ENCODE data around the gene CMTM6. TPM values are rescaled to one million over a fixed set of nuclear protein-coding genes. Genes with fewer than 3 reads are reported as not detected.
"Not testable (repeated sequence)": the region's sequence is repeated elsewhere in the genome, so short reads cannot be mapped to it uniquely, and the experiment has no call there.

Gene CMTM6
- polyA plus RNA-seq, 1 experiment = 22.8 TPM

DNA sequence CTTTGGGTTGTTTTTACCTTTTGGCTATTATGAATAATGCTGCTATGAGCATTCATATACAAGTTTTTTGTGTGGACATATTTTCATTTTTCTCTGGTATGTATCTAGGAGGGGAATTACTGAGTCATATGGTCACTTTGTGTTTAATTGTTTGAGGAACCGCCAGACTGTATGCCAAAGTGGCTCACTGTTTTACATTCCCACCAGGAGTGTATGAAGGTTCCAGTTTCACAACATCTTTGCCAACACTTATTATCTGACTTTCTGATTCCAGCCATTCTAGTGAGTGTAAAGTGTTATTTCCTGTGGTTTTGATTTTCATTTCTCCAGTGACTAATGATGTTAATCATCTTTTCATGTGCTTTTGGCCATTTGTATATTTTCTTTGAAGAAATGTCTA, 59.2 kb downstream of the CMTM6 start:
- ChIA-PET POLR2A (no interaction called here), CTCF (interaction anchor here (1.5 kb wide), 1 partner anchor 24 kb away, joined by 4 read pairs; no protein-coding TSS in a partner anchor)
- Histone ChIP-seq H3K27me3 (ENCODE audit: control insufficient read depth, insufficient read depth, low read length) (no peaks in the 10 kb centered on the region), H3K36me3 (ENCODE audit: control insufficient read depth, insufficient read depth, low read length) (no peaks in the 10 kb centered on the region), H3K4me3 (ENCODE audit: low read depth, low read length) (no peak overlapping the region)
- no peak for DNase-seq (ENCODE audit: low read depth)
- TF ChIP-seq, protein P1, sequence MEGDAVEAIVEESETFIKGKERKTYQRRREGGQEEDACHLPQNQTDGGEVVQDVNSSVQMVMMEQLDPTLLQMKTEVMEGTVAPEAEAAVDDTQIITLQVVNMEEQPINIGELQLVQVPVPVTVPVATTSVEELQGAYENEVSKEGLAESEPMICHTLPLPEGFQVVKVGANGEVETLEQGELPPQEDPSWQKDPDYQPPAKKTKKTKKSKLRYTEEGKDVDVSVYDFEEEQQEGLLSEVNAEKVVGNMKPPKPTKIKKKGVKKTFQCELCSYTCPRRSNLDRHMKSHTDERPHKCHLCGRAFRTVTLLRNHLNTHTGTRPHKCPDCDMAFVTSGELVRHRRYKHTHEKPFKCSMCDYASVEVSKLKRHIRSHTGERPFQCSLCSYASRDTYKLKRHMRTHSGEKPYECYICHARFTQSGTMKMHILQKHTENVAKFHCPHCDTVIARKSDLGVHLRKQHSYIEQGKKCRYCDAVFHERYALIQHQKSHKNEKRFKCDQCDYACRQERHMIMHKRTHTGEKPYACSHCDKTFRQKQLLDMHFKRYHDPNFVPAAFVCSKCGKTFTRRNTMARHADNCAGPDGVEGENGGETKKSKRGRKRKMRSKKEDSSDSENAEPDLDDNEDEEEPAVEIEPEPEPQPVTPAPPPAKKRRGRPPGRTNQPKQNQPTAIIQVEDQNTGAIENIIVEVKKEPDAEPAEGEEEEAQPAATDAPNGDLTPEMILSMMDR (IDR thresholded peaks at IDR 0.05; ENCODE audit: insufficient read depth, low read depth, low read length) = no peak

DNA sequence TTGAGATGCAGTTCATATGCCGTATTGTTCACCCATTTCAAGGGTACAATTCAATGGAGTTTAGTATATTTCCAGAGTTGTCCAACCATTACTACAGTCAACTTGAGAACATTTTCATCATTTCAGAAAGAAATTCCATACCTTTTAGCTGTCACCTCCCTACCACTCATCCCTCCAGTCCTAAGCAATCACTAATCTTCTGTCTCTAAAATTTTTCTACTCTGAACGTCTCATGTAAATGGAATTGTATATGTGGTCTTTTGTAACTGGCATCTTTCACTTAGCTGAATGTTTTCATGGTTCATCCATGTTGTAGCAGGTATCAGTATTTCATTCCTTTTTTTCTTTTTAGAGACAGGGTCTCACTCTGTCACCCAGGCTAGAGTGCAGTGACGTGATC, 59.9 kb downstream of the CMTM6 start:
- POLR2A ChIA-PET = no interaction called here
- H3K27me3 ChIP-seq (ENCODE audit: control insufficient read depth, insufficient read depth, low read length) = no peaks in the 10 kb centered on the region
- no peak for DNase-seq (ENCODE audit: low read depth)
- CTCF ChIA-PET = no interaction called here
- TF ChIP-seq, protein P1 (IDR thresholded peaks at IDR 0.05; ENCODE audit: insufficient read depth, low read depth, low read length) = no peak
- no peaks in the 10 kb centered on the region for H3K36me3 ChIP-seq (ENCODE audit: control insufficient read depth, insufficient read depth, low read length)
- H3K4me3 ChIP-seq (ENCODE audit: low read depth, low read length) = no peak overlapping the region

DNA sequence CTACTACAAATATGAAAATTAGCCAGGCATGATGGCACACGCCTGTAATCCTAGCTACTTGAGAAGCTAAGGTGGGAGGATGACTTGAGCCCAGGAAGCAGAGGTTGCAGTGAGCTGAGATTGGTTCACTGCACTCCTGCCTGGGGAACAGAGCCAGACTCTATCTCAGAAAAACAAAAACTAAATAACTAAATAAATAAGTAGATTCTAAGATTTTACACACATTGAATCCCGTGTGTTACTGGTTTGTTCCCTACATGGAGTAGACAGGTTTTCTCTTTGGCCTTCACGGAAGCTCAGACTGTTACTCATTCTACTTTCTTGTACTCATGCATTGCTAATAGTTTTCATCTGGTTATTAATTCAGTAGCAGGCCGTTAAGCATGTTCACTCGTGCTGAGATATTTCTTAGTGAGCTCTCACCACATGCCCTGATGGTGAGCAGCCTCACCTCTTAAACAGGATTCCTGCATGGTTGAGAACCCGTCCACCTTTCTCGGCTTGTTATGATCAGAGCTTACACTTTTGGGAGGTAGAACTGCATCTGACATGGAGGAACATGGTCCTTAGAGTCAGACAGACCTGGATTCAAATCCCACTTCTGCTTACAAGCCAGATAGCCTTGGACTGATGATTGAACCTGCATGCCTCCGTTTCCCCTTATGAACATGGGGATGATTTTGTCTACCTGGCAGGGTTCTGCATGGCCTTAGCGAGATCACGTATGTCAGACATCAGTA, 61.9 kb downstream of the CMTM6 start:
- TF ChIP-seq, protein P1 (IDR thresholded peaks at IDR 0.05; ENCODE audit: insufficient read depth, low read depth, low read length) = no peak
- POLR2A ChIA-PET = no interaction called here
- CTCF ChIA-PET = interaction anchor here (1.2 to 1.3 kb wide), 3 partner anchors 27 to 44 kb away, joined by 3 to 5 read pairs (median 4); no protein-coding TSS in a partner anchor
- DNase-seq (ENCODE audit: low read depth) = no peak
- Histone ChIP-seq H3K4me3 (ENCODE audit: low read depth, low read length) (no peak overlapping the region), H3K27me3 (ENCODE audit: control insufficient read depth, insufficient read depth, low read length) (no peaks in the 10 kb centered on the region), H3K36me3 (ENCODE audit: control insufficient read depth, insufficient read depth, low read length) (no peaks in the 10 kb centered on the region)

DNA sequence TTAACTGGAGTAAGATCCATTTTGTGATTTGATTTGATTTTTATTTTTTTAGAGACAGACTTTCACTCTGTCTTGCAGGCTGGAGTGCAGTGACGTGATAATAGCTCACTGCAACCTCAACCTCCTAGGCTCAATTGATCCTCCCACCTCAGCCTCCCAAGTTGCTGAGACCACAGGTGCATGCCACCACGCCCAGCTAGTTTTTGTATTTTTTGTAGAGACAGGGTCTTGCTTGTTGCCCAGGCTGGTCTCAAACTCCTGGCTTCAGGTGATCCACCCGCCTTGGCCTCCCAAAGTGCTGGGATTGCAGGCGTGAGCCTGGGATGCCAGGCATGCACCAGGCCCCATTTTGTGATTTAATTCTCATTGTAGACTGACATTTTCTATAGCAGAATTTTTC, 63.2 kb downstream of the CMTM6 start:
- H3K4me3 ChIP-seq (ENCODE audit: low read depth, low read length); DNase-seq (ENCODE audit: low read depth); POLR2A ChIA-PET; H3K36me3 ChIP-seq (ENCODE audit: control insufficient read depth, insufficient read depth, low read length); H3K27me3 ChIP-seq (ENCODE audit: control insufficient read depth, insufficient read depth, low read length): not testable (repeated sequence)
- CTCF ChIA-PET = interaction anchor here (0.6 kb wide), 1 partner anchor 61 kb away, joined by 3 read pairs; no protein-coding TSS in a partner anchor

DNA sequence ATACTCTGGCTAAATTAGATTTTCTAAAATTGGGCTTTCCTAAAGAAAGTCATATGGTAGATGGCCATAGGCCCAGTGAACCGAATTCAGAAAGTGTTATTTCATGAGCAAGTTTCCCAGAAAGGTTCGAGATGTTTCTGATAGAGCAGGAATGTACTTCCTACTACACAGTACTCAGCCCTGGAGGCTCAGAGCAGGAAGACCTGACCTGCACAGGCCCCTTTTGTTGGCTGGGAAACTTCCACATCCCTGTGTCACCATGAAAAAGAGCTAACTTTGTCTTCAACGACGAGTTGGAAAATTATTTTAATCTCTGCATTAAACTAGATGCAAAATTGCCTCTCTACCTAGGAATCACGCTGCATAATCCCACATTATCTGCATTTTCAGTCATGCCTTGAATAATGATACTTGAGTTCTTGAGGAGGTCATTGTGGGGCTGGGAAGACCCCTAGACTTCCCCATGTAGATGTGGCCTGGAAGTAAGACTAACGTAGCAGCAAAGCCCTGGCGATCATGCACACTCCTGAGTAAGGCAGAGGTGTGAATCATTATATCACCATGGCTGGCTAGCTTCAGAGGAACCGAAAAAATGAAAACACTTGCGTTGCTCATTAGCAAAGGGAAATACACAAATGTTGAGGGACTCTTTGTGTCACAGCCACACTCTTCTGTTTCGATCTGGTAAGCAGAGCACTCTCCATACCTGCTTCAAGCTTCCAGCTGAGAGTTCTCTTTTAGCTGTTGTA, 63.9 kb downstream of the CMTM6 start:
- Histone ChIP-seq H3K36me3 (ENCODE audit: control insufficient read depth, insufficient read depth, low read length) (no peaks in the 10 kb centered on the region), H3K27me3 (ENCODE audit: control insufficient read depth, insufficient read depth, low read length) (no peaks in the 10 kb centered on the region), H3K4me3 (ENCODE audit: low read depth, low read length) (no peak overlapping the region)
- ChIA-PET POLR2A (no interaction called here), CTCF (interaction anchor here (0.5 kb wide), 1 partner anchor 203 kb away, joined by 3 read pairs; no protein-coding TSS in a partner anchor)
- no peak for DNase-seq (ENCODE audit: low read depth)
- TF ChIP-seq, protein P1 (IDR thresholded peaks at IDR 0.05; ENCODE audit: insufficient read depth, low read depth, low read length) = no peak
